Measurements from ENCODE around the gene NPY4R.
"Not testable (repeated sequence)": the region's sequence is repeated elsewhere in the genome, so short reads cannot be mapped to it uniquely, and the experiment has no call there.

DNA sequence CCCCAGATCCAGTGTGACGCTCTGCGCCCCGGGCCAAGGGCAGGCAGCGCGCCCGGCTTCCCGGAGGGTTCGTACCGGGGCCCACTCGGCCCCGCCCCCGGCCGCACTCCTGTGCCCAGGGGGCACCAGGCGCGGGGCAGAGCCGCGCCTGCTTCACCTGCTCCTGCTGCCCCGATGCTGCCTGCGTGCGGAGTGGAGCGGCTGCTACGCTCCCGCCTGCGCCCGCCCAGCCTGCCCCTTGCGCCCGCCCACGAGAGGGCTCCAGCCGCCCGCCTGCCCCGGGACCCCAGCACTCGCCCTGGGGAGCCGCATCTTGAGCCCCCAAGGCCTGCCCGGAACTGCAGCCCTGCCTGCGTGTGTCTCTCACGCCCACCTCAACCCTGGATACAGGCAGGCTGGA is at the start of gene NPY4R:
- TF ChIP-seq, protein P1, sequence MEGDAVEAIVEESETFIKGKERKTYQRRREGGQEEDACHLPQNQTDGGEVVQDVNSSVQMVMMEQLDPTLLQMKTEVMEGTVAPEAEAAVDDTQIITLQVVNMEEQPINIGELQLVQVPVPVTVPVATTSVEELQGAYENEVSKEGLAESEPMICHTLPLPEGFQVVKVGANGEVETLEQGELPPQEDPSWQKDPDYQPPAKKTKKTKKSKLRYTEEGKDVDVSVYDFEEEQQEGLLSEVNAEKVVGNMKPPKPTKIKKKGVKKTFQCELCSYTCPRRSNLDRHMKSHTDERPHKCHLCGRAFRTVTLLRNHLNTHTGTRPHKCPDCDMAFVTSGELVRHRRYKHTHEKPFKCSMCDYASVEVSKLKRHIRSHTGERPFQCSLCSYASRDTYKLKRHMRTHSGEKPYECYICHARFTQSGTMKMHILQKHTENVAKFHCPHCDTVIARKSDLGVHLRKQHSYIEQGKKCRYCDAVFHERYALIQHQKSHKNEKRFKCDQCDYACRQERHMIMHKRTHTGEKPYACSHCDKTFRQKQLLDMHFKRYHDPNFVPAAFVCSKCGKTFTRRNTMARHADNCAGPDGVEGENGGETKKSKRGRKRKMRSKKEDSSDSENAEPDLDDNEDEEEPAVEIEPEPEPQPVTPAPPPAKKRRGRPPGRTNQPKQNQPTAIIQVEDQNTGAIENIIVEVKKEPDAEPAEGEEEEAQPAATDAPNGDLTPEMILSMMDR (conservative IDR thresholded peaks at IDR 0.05; ENCODE audit: low read length) = not testable (repeated sequence)
- not testable (repeated sequence) for TF ChIP-seq EZH2phosphoT487 (IDR thresholded peaks at IDR 0.05; ENCODE audit: borderline replicate concordance)

Data from Loucy (cell line).